IPS-20b (cell line): Measurements from ENCODE around the gene IFT25.
A peak's percentile ranks its signal among the peaks of the same experiment; 100 is the strongest.

Experiments used
- H3K27ac ChIP-seq: one replicate; pipeline ENCODE4 v1.5.1; 2013; ENCODE audit warnings: low read length
- H3K27me3 ChIP-seq: 2 replicates; pipeline ENCODE4 v1.6.1; 2013; ENCODE audit warnings: mild to moderate bottlenecking, low read length, inconsistent platforms; ENCODE audit not compliant: insufficient read depth
- H3K36me3 ChIP-seq: 2 replicates; pipeline ENCODE4 v1.6.1; 2013; ENCODE audit warnings: low read depth, mild to moderate bottlenecking, inconsistent platforms, low read length, moderate library complexity; ENCODE audit not compliant: insufficient read depth
- H3K4me1 ChIP-seq: 2 replicates; pipeline ENCODE4 v1.6.1; 2013; ENCODE audit warnings: mild to moderate bottlenecking, control low read depth, inconsistent platforms, low read length, moderate library complexity; ENCODE audit not compliant: insufficient read depth
- H3K4me3 ChIP-seq: 2 replicates; pipeline ENCODE4 v1.5.1; 2013; ENCODE audit warnings: mild to moderate bottlenecking, low read length, inconsistent platforms
- H3K9ac ChIP-seq: 2 replicates; pipeline ENCODE4 v1.6.1; 2013; ENCODE audit warnings: low read depth, mild to moderate bottlenecking, inconsistent platforms, low read length, moderate library complexity
- H3K9me3 ChIP-seq: 2 replicates; pipeline ENCODE4 v1.6.1; 2013; ENCODE audit warnings: mild to moderate bottlenecking, low read depth, low read length, inconsistent platforms; ENCODE audit not compliant: insufficient read depth

Gene IFT25

DNA sequence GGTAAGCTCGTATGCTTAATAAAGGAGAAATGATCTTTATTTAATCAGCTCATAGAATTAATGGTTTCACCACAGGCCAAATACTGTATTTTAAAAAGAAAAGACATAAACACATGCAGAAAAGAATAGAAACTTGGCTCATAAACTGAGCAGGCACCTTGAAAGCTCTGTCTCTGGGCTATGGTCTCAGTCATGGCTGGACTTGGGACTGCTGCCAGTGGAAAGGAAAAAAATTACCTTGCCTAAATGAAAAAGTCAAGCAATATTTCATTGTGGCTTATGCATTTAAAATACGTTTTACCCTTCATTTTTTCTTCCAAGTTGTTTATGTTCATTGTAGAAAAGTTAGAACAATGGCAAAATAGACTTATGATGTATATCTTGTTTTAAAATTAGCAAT, 8.6 kb upstream of the IFT25 start:
- no peaks in the 10 kb centered on the region for H3K9me3 ChIP-seq
- H3K27me3 ChIP-seq = no peaks in the 10 kb centered on the region
- H3K9ac ChIP-seq = no peak overlapping the region
- no peak overlapping the region for H3K4me3 ChIP-seq
- H3K27ac ChIP-seq = no peak overlapping the region
- peaks cover 50% of the 10 kb centered on the region for H3K36me3 ChIP-seq
- H3K4me1 ChIP-seq = peaks cover 28% of the 10 kb centered on the region

- no peaks in the 10 kb centered on the region for H3K9me3 ChIP-seq
- H3K27me3 ChIP-seq = no peaks in the 10 kb centered on the region
- H3K36me3 ChIP-seq = peaks cover 34% of the 10 kb centered on the region
- no peak overlapping the region for H3K27ac ChIP-seq
- H3K4me3 ChIP-seq = no peak overlapping the region
- peaks cover 25% of the 10 kb centered on the region for H3K4me1 ChIP-seq
- H3K9ac ChIP-seq = no peak overlapping the region
Observed at GRCh38 chr1:53951697-53952096, 6.2 kb upstream of the IFT25 start.

DNA sequence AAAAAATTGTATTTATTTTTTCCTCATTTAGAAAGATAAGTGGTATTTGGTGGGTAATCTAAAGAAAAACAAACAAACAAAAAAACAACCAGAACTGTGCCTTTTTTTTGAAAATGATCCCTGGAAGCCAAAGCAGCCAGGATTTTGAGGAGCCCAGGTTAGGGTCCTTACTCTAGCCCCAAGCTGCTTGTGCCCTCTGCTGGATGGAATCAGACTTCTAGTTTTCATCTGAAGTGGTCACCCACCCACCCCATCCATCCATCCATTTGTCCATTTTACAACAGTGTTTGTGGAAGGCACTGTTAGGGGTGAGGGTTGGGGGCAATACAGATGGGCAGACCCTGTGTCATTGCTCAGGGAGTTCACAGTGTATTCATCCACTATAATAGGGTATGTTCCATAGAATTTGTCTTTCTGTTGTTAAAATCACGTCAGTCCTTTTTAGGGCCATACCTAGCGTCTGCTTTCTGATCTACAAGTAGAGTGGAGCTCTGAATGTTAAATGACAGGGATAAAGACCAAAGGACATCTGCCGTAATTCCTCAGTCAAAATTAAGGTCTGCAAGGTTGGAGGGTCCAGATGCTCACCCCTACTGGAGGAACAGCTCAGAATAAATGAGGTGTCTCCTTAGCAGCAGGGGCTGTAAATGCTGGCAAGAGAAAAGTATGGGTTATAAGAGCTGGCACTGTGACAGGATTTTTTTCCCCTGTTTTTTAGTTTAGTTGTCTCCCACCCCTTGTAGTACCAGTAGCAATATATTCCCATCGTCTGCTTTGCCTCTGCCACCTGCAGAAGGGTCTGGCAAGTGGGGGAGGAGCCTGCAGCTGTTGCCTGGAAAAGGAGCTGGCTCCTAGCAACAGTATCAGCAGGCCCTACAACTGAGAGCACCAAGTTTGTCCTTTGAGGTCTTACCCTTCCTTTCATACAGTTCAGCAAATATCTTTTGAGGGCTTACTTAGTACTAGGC, 3.8 kb upstream of the IFT25 start:
- no peak overlapping the region for H3K27ac ChIP-seq
- H3K9me3 ChIP-seq = no peaks in the 10 kb centered on the region
- peaks cover 19% of the 10 kb centered on the region; the same call in 1 of the 2 replicates for H3K4me1 ChIP-seq
- no peaks in the 10 kb centered on the region for H3K27me3 ChIP-seq
- no peak overlapping the region for H3K9ac ChIP-seq
- H3K4me3 ChIP-seq = no peak overlapping the region
- peaks cover 20% of the 10 kb centered on the region for H3K36me3 ChIP-seq

DNA sequence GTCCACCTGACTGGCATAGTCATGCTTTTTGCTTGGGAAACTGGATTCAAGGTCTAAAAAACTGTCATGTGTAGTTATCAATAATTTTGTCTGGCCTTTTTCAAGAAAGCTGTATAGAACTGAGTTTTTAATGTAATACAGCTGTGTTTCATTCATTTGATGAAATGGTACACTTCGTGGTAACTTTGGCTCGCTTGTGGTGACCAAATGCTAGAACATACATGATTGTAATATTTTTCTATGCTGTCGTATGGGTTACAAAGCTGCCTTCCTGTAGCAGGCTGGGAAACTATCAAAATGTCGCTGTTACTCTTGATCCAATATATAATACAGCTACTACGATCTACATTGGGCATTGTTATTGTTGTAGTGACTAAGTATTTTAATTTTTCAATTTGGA, 2.8 kb upstream of the IFT25 start:
- Histone ChIP-seq H3K9me3 (no peaks in the 10 kb centered on the region), H3K4me3 (no peak overlapping the region), H3K27ac (no peak overlapping the region), H3K9ac (no peak overlapping the region), H3K4me1 (peaks cover 19% of the 10 kb centered on the region; the same call in 1 of the 2 replicates), H3K27me3 (no peaks in the 10 kb centered on the region), H3K36me3 (peaks cover 15% of the 10 kb centered on the region)

DNA sequence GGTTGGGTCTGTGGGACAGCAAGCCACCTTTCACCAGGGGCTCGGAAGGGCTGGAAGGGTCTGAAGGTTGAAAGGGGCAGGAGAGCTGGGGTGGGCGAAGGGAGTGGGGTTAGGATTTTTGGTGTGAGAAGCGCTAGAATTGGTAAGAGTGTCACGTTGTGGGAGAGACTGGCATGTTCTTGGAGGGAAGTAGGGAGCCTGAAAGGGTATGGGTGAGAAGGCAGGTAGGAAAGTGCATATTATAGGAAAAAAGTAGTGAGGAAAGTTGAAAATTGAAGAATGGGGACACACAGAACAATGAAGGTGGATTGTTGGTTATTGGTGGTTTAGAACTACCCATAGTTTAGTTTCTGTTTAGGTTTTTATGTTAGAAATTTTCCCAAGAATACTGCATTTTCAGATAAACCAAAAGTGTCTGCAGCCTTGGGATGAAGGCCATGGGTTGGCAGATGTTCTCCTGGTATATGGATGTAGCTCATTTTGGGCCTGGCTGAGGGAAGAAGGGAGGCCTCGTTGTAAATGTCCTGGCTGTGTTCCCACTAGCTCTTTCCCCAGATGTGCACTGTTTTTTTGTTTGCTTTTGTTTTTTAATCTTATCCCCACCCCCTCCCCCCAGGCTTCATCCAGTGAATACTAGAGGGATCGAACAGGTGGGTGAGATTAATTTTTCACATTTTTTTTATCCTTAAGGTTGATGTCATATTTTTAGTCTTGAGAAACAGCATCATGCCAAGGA, 1.8 kb upstream of the IFT25 start:
- H3K4me3 ChIP-seq = peak overlapping the region; percentile 84
- no peaks in the 10 kb centered on the region for H3K27me3 ChIP-seq
- H3K36me3 ChIP-seq = peaks cover 6% of the 10 kb centered on the region
- no peaks in the 10 kb centered on the region for H3K9me3 ChIP-seq
- H3K4me1 ChIP-seq = peaks cover 19% of the 10 kb centered on the region; the same call in 1 of the 2 replicates
- H3K9ac ChIP-seq = peak overlapping the region; percentile 72; the same call in 1 of the 2 replicates
- H3K27ac ChIP-seq = no peak overlapping the region

- peak within 1 kb of the TSS; percentile 87 for H3K4me3 ChIP-seq
- H3K36me3 ChIP-seq = no peaks in the 10 kb centered on the region
- no peaks in the 10 kb centered on the region for H3K27me3 ChIP-seq
- peak within 1 kb of the TSS; percentile 27 for H3K27ac ChIP-seq
- no peaks in the 10 kb centered on the region for H3K9me3 ChIP-seq
- peak within 1 kb of the TSS; percentile 72; the same call in 1 of the 2 replicates for H3K9ac ChIP-seq
- H3K4me1 ChIP-seq = peaks cover 19% of the 10 kb centered on the region; the same call in 1 of the 2 replicates
Observed at GRCh38 chr1:53946252-53947171, 1.0 kb upstream of the IFT25 start, which contains the start of gene LRRC42. TSS of gene LRRC42 (plus strand) at chr1:53946350. CDS start at chr1:53952000, 5,650 bp downstream.

DNA sequence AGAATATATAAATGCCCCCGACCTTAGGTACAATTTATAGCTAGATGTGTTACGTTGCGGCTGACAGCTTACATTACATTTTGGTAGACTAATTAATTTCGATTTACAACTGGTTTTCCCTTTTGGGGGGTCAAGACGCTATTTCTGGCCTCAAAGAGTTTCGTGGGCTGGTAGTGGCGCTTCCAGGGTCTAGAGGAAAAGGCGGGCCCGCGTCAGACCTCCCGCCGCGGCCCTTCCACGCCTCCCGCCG, 391 bp downstream of the IFT25 start:
- Histone ChIP-seq H3K27ac (no peak overlapping the region), H3K27me3 (no peaks in the 10 kb centered on the region), H3K4me3 (peak overlapping the region; percentile 87), H3K9me3 (no peaks in the 10 kb centered on the region), H3K36me3 (no peaks in the 10 kb centered on the region), H3K4me1 (peaks cover 13% of the 10 kb centered on the region; the same call in 1 of the 2 replicates), H3K9ac (peak overlapping the region; percentile 70; the same call in 1 of the 2 replicates)

DNA sequence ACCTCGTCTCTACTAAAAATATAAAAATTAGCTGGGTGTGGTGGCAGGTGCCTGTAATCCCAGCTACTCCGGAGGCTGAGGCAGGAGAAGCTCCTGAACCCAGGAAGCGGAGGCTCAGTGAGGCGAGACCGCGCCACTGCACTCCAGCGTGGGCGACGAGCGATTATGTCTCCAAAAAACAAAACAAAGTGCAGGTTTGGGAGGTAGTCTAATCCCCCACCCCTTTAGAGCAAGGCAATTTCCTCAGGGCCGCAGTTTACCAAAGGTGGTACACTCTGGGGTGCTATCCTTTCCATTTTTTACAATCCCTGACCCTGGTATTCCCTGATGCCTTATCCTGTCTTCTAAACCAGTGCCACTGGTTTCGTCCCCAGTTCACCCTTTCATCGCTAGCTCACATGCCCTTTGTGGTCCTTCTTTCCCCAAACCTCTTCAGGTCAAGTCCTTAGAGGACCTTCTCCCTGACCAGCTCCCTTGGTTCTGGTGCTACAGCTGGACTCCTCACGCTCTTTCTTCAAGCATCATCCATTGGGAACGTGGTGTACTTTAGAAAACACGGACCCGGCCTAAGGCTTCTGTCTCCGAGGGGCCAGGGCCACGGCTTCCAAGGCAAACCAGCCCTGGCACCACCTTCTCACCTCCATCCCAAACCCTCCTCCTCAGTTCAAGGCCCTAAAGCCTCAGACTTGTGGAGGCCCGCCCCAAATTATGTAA, 873 bp downstream of the IFT25 start:
- peak overlapping the region; percentile 70; the same call in 1 of the 2 replicates for H3K9ac ChIP-seq
- H3K27ac ChIP-seq = no peak overlapping the region

DNA sequence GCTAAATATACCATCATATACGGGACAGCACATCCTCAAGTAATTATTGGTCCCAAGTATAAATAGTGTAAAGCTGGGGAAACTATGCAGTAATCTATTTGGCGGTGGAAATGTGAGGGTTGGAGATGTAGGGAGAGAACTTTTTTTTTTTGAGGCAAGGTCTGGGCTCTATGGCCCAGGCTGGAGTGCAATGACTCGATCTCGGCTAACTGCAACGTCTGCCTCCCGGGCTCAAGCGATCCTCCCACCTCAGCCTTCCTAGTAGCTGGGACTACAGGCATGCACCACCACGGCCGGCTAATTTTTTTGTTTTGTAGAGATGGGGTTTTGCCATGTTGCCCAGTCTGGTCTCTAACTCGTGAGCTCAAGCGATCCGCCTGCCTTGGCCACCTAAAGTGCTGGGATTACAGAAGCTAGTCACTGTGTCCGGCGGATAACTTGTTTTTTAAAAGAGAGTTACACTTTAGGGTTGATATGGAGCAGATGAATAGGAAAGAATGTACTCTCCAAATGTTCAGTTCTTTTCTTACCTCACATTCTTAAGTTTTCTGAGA, 1.9 kb downstream of the IFT25 start:
- Histone ChIP-seq H3K9ac (no peak overlapping the region), H3K9me3 (no peaks in the 10 kb centered on the region), H3K4me1 (peaks cover 7% of the 10 kb centered on the region; the same call in 1 of the 2 replicates), H3K27me3 (no peaks in the 10 kb centered on the region), H3K27ac (no peak overlapping the region), H3K4me3 (no peak overlapping the region), H3K36me3 (no peaks in the 10 kb centered on the region; the same call in 1 of the 2 replicates)

More for the DNA sequence above, 873 bp downstream of the IFT25 start:
- Histone ChIP-seq H3K4me1 (peaks cover 10% of the 10 kb centered on the region; the same call in 1 of the 2 replicates), H3K9me3 (no peaks in the 10 kb centered on the region), H3K27me3 (no peaks in the 10 kb centered on the region), H3K4me3 (peak overlapping the region; percentile 87), H3K36me3 (no peaks in the 10 kb centered on the region)

DNA sequence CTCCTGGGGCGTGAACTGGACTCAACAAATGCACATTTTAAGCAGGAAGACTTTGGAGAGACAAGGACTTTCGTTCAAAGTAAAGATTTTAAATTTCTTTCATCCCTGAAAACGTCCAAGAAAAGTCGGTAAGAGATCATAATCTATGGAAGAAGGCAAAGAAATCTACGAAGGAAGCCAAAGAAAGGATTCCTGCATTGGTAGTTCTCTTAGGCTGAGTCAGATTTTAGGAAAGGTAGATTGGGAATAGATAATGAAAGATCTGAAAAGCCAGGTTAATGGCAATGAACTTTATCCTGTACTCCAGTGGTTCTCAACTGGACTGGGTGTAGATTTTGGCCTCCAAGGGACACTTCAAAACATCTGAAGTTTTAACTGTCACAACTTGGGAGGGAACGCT, 2.4 kb downstream of the IFT25 start:
- Histone ChIP-seq H3K36me3 (peaks cover 2% of the 10 kb centered on the region), H3K9ac (no peak overlapping the region), H3K27me3 (no peaks in the 10 kb centered on the region), H3K27ac (no peak overlapping the region), H3K9me3 (no peaks in the 10 kb centered on the region), H3K4me3 (no peak overlapping the region), H3K4me1 (0 out of 2 replicates have a peak, but pooled peaks cover 4% of the 10 kb centered on the region)
